ENCODE measurements around the gene ZNF491.
A peak's percentile ranks its signal among the peaks of the same experiment; 100 is the strongest.

Gene ZNF491

DNA sequence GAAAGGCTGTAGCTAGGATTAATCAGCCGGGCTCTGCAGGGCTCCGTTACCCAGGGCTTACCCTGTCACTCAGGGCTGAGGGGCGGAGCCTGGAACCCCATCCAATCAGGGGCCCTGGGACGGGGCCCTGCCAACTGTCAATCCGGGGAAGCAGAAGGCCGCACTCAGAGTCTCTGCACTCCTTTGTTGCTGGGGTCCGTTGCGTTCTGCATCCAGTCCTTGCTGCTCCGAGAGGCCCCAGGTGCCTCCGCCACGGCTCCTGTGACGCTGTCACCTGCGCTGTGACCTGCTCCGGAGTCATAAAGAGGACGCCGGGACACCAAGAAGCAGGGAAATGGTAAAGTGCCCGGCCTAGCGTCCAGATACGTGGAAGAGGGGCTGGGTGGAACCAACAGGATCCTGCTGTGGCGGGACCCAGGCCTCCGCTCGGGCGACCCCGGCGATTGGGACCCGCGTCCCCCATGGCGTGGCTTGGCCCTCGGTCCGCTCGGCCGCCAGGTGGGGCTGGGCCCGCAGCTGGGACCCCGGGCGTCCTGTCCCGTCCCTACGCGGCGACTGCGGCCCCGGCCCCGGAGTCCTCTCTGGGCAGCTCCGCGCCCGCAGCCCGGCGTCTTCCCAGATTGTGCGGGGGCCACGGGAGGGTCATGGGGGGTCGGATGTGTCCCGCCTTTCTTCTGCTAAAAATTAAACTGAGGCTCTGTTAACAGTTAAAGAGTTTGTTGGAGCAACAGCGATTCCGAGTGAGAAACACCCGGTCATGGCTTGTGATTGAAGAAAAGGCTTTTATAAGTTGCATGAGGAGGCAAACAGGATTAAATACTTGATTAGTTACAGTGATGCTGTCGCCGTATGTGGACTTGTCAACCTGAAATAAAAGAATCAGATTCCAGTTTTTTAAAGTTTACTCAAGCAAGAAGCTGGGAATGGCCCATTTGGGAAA, at the start of gene ZNF491:
Gene ZNF491 (plus strand): TSS at position 133 of the 940 bp plus-strand sequence. CDS start 7,431 bp downstream, outside the sequence.
- POLR2A ChIA-PET = interaction anchor here (0.9 to 2.1 kb wide), 3 partner anchors 15 to 364 kb away, joined by 3 to 13 read pairs (median 10); partner anchors contain the start of genes ZNF136 and ZNF440
- CTCF ChIA-PET = interaction anchor here (0.8 to 8.9 kb wide), 59 partner anchors 9 to 873 kb away, joined by 3 to 112 read pairs (median 5); partner anchors contain the start of genes ELOF1, ZNF136, ZNF20 and ZNF433
- DNase-seq (ENCODE audit: extremely low spot score) = peak; percentile 96
- TF ChIP-seq, protein P1, sequence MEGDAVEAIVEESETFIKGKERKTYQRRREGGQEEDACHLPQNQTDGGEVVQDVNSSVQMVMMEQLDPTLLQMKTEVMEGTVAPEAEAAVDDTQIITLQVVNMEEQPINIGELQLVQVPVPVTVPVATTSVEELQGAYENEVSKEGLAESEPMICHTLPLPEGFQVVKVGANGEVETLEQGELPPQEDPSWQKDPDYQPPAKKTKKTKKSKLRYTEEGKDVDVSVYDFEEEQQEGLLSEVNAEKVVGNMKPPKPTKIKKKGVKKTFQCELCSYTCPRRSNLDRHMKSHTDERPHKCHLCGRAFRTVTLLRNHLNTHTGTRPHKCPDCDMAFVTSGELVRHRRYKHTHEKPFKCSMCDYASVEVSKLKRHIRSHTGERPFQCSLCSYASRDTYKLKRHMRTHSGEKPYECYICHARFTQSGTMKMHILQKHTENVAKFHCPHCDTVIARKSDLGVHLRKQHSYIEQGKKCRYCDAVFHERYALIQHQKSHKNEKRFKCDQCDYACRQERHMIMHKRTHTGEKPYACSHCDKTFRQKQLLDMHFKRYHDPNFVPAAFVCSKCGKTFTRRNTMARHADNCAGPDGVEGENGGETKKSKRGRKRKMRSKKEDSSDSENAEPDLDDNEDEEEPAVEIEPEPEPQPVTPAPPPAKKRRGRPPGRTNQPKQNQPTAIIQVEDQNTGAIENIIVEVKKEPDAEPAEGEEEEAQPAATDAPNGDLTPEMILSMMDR (IDR thresholded peaks at IDR 0.05; ENCODE audit: control extremely low read depth, extremely low read depth, low read depth, missing control alignments) = peak; percentile 28

DNA sequence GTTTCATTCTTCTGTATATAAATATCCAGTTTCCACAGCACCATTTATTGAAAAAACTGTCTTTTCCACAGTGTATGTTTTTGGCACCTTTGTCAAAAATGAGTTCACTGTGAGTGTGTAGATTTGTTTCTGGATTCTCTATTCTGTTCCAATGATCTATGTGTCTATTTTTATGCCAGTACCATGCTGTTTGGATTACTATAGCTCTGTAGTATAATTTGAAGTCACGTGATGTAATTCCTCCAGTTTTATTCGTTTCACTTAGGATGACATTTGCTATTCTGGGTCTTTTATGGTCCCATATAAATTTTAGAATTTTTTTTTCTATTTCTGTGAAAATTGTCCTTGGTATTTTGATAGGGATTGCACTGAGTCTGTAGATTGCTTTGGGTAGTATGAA, 48.6 kb upstream of the ZNF491 start:
- TF ChIP-seq, protein P1 (IDR thresholded peaks at IDR 0.05; ENCODE audit: control extremely low read depth, extremely low read depth, low read depth, missing control alignments) = no peak
- DNase-seq (ENCODE audit: extremely low spot score) = no peak
- POLR2A ChIA-PET = no interaction called here
- CTCF ChIA-PET = no interaction called here

DNA sequence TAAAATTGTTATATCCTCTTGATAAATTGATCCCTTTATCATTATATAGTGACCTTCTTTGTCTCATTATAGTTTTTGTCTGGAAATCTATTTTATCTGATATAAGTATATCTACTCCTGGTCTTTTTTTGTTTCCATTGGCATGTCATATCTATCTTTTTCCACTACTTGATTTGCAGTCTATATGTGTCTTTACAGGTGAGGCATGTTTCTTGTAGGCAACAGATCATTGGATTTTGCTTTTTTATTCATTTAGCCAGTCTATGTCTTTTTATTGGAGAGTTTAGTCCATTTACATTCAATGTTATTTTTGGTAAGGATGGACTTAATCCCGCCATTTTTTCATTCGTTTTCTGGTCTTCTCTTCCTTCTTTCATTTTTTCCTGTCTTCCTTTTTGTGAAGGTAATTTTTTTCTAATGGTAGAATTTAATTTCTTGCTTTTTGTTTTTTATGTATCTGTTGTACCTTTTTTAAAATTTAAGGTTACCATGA, 46.0 kb upstream of the ZNF491 start:
- TF ChIP-seq, protein P1 (IDR thresholded peaks at IDR 0.05; ENCODE audit: control extremely low read depth, extremely low read depth, low read depth, missing control alignments) = no peak
- CTCF ChIA-PET = no interaction called here
- no peak for DNase-seq (ENCODE audit: extremely low spot score)
- POLR2A ChIA-PET = no interaction called here

DNA sequence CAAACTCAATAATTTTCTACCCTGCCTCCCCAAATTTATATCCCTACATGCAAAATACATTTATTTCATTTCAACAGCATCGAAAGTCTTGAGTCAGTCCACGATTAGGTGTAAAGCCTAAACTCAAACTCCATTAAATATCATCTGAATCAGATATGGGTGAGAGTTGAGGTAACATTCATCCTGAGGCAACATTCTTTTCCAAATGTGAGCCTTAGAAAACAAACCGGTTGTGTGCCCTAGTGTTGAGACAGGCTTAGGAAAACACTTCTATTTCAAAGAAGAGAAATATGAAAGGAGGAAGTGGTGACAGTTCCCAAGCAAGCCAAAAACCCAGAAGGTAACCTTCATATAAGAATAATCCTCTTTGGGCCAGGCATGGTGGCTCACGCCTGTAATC, 43.7 kb upstream of the ZNF491 start:
- TF ChIP-seq, protein P1 (IDR thresholded peaks at IDR 0.05; ENCODE audit: control extremely low read depth, extremely low read depth, low read depth, missing control alignments) = no peak
- ChIA-PET CTCF (no interaction called here), POLR2A (no interaction called here)

DNA sequence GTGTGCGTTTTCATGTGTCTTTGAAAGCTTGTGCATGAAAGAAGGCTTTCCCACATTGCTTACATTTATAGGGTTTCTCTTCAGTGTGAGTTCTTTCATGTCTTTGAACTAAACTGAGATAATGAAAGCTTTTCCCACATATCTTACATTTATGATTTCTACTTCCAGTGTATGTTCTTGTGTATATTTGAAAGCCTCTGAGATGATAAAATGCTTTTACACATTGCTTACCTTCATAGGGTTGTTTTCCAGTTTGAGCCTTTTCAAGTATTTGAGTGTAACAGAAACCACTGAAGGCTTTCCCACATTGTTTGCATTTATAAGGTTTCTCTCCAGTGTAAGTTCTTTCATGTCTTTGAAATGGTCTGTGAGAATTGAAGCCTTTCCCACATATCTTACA, 41.4 kb upstream of the ZNF491 start:
- DNase-seq (ENCODE audit: extremely low spot score) = no peak
- POLR2A ChIA-PET = no interaction called here
- TF ChIP-seq, protein P1 (IDR thresholded peaks at IDR 0.05; ENCODE audit: control extremely low read depth, extremely low read depth, low read depth, missing control alignments) = no peak

More for the DNA sequence above, 43.7 kb upstream of the ZNF491 start:
- no peak for DNase-seq (ENCODE audit: extremely low spot score)

DNA sequence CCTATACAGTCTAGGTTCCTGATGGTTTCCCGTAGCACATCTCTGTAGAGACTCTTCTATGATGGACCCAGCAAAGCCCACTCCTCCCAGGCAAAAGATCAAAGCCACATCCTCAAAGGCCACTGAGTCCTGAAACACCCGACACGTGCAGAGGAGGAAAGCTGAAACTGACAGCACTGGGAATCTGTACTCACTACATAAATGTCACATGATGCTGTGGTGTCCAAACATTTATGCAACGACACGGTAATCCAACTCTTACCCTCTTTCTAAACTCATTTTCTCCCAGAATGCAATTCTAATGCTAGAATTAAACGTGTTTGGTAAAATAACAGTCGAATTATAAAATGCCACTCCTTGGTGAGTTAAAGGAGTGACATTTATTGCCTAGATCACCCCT, 38.5 kb upstream of the ZNF491 start:
- ChIA-PET CTCF (no interaction called here), POLR2A (no interaction called here)
- DNase-seq (ENCODE audit: extremely low spot score) = no peak
- TF ChIP-seq, protein P1 (IDR thresholded peaks at IDR 0.05; ENCODE audit: control extremely low read depth, extremely low read depth, low read depth, missing control alignments) = no peak

More for the DNA sequence above, 41.4 kb upstream of the ZNF491 start:
- CTCF ChIA-PET = no interaction called here

Measured in GM10248 (cell line).